Right forelimb (tissue), 1 donor: ENCODE data around the gene SLC4A11.

Source experiments
- DNase-seq: peaks from one replicate; pipeline ENCODE4 v3.0.0-alpha.2; 2018

Gene SLC4A11

GRCh38 chr20:3239026-3239866 is at the start of gene SLC4A11:
SLC4A11 (minus strand) TSS chr20:3239190; CDS start chr20:3239137, 53 bp downstream.
- peak; percentile 72 for DNase-seq

GRCh38 chr20:3283222-3283820 is 44.3 kb upstream of the SLC4A11 start:
- DNase-seq, result no peak

- no peak for DNase-seq
Measured at GRCh38 chr20:3282271-3283221, 43.6 kb upstream of the SLC4A11 start.

GRCh38 chr20:3281437-3281836 is 42.4 kb upstream of the SLC4A11 start:
- no peak for DNase-seq

- DNase-seq, result no peak
Measured at GRCh38 chr20:3279761-3280160, 40.8 kb upstream of the SLC4A11 start.

- DNase-seq, result no peak
Measured at GRCh38 chr20:3277686-3278465, 38.9 kb upstream of the SLC4A11 start.

GRCh38 chr20:3276680-3277015 is 37.7 kb upstream of the SLC4A11 start:
- no peak for DNase-seq

- DNase-seq, result no peak
Measured at GRCh38 chr20:3275966-3276679, 37.1 kb upstream of the SLC4A11 start.

- no peak for DNase-seq
Measured at GRCh38 chr20:3275064-3275935, 36.3 kb upstream of the SLC4A11 start.

- no peak for DNase-seq
Measured at GRCh38 chr20:3273371-3273770, 34.4 kb upstream of the SLC4A11 start.

- DNase-seq, result no peak
Measured at GRCh38 chr20:3270051-3270450, 31.1 kb upstream of the SLC4A11 start.

GRCh38 chr20:3262566-3262965 is 23.6 kb upstream of the SLC4A11 start:
- no peak for DNase-seq

GRCh38 chr20:3258429-3258828 is 19.4 kb upstream of the SLC4A11 start:
- no peak for DNase-seq

- no peak for DNase-seq
Measured at GRCh38 chr20:3255728-3256127, 16.7 kb upstream of the SLC4A11 start.

- DNase-seq, result no peak
Measured at GRCh38 chr20:3251806-3252205, 12.8 kb upstream of the SLC4A11 start.

GRCh38 chr20:3250091-3250504 is 11.1 kb upstream of the SLC4A11 start:
- DNase-seq, result no peak

- DNase-seq, result no peak
Measured at GRCh38 chr20:3248993-3249347, 10.0 kb upstream of the SLC4A11 start.

- DNase-seq, result peak; percentile 55
Measured at GRCh38 chr20:3248167-3248992, 9.4 kb upstream of the SLC4A11 start.

GRCh38 chr20:3247638-3248037 is 8.6 kb upstream of the SLC4A11 start:
- no peak for DNase-seq

- DNase-seq, result no peak
Measured at GRCh38 chr20:3246682-3247081, 7.7 kb upstream of the SLC4A11 start.
